Stimulated activated CD4-positive, alpha-beta T cell treated with anti-CD3 and anti-CD28 coated beads, Interleukin-4, amount 100 ng/mL, for 24 hours (primary cell): ENCODE measurements around the gene MYO5C.
"Not testable (repeated sequence)": the region's sequence is repeated elsewhere in the genome, so short reads cannot be mapped to it uniquely, and the experiment has no call there.

Source experiments
- DNase-seq: peaks from one replicate; pipeline ENCODE4 v3.0.0-alpha.2; 2020

The MYO5C gene

GRCh38 chr15:52200831-52201365, 94.7 kb downstream of the MYO5C start:
- no peak for DNase-seq

DNA sequence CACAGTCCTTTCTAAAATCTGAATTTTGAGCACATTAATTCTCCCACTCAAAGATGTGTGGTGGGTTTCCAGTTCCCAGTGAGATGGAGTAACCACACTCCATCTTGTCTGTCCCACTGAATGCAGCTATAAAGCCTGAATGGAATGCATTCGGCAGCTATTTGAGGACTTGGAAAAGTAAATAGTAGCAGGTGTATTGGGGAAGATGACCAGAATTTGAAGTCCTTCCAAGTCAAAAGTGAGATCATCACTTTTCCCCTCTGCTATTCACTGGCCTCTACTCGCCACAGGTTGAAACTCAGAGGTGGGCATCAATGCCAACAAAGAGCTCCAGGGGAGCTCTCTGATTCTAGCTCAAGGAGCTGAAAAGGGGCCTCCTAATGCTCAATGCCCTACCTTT, 96.3 kb downstream of the MYO5C start:
- DNase-seq = no peak

GRCh38 chr15:52196891-52197290, 98.7 kb downstream of the MYO5C start:
- no peak for DNase-seq

DNA sequence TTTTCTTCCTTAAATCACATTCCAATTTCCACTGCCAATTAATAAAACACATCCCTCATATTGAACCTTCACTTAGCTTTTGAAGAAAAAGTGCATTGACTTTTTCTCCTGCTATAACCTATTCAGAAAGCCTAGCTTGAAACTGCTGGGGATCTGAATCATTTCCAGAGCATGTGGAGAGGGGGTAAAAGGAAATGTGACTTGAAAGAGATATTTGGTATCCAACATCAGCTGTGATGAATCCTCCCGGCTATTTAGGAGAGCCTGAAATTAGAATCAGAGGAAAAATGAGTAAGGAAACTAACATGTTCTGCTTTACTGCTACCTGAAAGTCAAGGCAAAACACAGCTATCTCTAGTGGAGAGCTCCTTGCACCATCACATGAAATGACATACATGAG, 101.8 kb downstream of the MYO5C start:
- no peak for DNase-seq

GRCh38 chr15:52193321-52193720, 102.3 kb downstream of the MYO5C start:
- no peak for DNase-seq

GRCh38 chr15:52191207-52191606, 104.4 kb downstream of the MYO5C start, which contains the start of gene GNB5:
GNB5 (minus strand) TSS chr15:52191392; CDS start chr15:52184676, 6,716 bp downstream.
- no peak for DNase-seq

- DNase-seq = no peak
These were observed 108.7 kb downstream of the MYO5C start for GRCh38 chr15:52186651-52187486.

DNA sequence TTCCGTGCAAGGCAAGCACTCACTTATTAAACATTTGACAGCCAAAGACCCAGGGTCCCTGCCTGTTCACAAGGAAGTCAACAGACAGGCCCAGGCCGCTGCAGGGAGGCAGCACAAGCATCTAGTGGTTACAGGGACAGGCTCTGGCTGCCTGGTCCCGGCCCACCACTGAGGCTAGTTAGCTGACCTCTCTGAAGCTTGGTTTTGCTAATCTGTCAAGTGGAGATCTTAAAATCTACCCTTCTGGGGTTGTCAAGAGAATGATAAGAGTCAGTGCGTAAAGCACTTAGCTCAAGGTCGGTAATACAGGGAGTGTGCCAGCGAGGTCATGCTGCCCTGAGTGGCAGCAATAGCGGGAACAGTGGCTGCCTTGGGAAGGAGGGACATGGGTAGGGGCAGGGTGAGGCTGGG, 110.4 kb downstream of the MYO5C start:
- no peak for DNase-seq

DNA sequence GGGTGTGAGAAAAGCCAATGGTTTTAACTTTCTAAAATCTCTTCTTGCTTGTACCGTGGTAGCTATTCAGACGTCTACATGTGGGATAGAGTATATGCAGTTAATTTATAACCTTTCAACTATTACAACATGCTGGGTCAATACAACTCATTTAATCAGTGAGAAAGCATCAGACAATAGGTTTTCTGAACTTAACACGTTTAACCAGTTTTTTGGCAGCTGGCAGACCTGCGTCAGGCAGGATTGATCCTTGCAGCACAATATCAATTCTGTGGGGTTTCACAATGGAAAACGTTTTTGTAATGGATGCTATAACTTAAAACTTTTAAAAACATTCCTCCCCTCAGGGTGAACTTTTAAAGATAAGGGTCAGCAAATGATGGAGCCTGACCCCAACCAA, 110.9 kb downstream of the MYO5C start:
- no peak for DNase-seq

- peak; percentile 28 for DNase-seq
These were observed 111.9 kb downstream of the MYO5C start for GRCh38 chr15:52183562-52184173.

- no peak for DNase-seq
These were observed 113.4 kb downstream of the MYO5C start for GRCh38 chr15:52181938-52182780.

DNA sequence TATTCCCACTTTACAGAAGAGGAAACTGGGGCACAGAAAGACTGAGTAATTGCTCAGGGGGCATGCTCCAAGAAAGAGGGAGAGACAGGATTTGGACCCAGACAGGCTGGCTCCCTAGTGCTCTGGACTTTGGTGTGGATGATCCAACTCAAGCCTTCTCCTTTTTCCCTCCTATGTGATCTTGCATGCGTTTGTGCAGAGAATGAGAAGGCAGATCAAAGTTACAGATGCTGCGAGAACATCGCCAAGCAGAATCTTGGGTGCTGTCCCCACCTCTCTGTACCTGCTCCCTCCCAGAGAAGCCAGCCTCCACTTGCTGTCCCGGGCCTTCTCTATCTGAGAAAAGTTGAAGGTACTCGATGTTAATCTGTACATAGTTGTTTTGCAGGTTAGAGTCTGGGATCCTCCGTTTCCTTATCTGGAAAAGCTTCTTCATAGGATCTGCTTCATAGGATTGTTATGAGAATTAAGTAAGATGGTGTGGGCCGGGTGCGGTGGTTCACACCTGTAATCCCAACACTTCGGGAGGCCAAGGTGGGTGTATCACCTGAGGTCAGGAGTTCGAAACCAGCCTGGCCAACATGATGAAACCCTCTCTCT, 114.7 kb downstream of the MYO5C start:
- DNase-seq = no peak

DNA sequence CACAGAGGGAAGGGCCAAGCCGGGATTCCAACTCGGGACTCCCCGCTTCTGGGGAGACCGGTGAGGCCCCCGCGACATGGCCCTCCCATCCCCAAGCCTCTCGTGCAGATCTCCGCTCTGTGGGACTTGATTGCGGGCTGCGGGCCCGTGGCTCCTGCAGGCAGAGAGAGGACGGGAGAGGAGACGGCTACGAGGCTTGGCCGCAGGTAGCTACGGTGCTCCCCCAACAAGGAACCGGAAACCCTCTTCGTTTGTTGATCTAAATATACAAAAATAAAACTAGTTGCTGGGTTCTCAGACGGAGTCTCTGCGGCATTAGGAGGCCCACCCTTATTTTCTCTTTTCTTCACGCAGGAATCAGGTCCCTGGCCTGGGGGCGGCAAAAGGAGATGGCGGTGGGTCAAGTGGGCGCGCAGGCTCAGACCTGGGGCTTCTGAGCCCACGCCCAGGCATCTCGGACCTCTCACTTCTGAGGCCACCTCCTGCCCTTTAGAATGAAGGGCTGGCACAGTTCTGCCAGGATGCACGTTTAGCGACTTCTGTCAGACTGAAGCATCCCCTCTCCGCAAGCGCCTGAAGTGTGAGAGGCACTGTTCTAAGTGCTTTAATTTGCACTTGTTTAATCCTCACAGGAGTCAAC, 115.3 kb downstream of the MYO5C start:
- peak; percentile 5 for DNase-seq

- peak; percentile 87 for DNase-seq
These were observed 116.1 kb downstream of the MYO5C start for GRCh38 chr15:52179278-52180195.

DNA sequence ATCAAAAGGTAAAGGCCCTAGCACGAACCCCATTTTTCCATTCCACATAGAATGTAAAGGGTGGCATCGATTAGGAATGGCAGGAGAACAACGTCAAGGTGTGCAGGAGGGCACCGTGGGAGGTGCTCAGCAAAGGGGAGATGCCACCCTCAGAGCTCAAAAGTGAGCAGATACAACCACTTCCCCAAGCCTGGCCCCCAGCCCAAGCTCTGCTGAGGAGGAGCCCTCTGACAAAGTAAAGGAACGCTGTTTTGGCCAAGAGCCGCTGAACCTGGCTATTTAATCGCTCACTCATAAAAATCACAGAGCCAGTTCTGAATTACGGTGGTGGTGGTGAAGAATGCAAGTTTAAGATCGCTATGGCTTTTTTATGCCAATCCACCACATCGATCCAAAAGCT, 116.8 kb downstream of the MYO5C start:
- DNase-seq = no peak

DNA sequence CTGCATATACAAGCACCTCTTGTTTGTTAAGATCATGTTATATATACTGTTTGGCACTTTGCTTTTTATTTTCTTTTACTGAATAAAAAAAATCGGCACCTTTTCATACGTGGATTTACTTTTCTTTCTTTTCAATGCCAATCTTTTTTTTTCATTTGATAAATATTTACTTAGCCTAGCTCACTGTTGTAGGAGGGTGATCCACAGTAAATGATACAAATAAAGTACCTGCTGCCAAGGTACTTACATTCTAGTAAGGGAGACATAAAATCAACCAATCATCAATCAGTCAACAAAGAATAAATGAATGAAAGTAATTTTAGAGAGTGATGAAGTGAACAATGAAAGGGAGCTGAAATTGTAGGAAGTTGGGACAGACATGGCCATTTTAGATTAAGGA, 122.7 kb downstream of the MYO5C start:
- no peak for DNase-seq

GRCh38 chr15:52171807-52172206, 123.8 kb downstream of the MYO5C start:
- DNase-seq = no peak

- DNase-seq = no peak
These were observed 124.2 kb downstream of the MYO5C start for GRCh38 chr15:52171386-52171785.

- DNase-seq = not testable (repeated sequence)
These were observed 125.4 kb downstream of the MYO5C start for GRCh38 chr15:52170199-52170598.

- not testable (repeated sequence) for DNase-seq
These were observed 130.0 kb downstream of the MYO5C start for GRCh38 chr15:52165494-52166131.
